ENCODE data around the gene HS6ST3. TPM values are rescaled to one million over a fixed set of nuclear protein-coding genes. Genes with fewer than 3 reads are reported as not detected.

HS6ST3 gene
- total and polyA plus RNA-seq, 2 donors from 2014 or later: 0.47 to 1.2 TPM

GRCh38 chr13:96816261-96816660 is 726.4 kb downstream of the HS6ST3 start:
- TF ChIP-seq, protein P1, sequence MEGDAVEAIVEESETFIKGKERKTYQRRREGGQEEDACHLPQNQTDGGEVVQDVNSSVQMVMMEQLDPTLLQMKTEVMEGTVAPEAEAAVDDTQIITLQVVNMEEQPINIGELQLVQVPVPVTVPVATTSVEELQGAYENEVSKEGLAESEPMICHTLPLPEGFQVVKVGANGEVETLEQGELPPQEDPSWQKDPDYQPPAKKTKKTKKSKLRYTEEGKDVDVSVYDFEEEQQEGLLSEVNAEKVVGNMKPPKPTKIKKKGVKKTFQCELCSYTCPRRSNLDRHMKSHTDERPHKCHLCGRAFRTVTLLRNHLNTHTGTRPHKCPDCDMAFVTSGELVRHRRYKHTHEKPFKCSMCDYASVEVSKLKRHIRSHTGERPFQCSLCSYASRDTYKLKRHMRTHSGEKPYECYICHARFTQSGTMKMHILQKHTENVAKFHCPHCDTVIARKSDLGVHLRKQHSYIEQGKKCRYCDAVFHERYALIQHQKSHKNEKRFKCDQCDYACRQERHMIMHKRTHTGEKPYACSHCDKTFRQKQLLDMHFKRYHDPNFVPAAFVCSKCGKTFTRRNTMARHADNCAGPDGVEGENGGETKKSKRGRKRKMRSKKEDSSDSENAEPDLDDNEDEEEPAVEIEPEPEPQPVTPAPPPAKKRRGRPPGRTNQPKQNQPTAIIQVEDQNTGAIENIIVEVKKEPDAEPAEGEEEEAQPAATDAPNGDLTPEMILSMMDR (IDR thresholded peaks at IDR 0.05; ENCODE audit: borderline replicate concordance, extremely low read depth, insufficient read depth): no peak
- FAIRE-seq: no peak
- H3K27ac ChIP-seq (ENCODE audit: low read depth in 2 of 2, low read length in 2 of 2): no peak overlapping the region
- no peak overlapping the region for H3K9ac ChIP-seq (ENCODE audit: low read length in 3 of 3)
- no peaks in the 10 kb centered on the region for H3K9me3 ChIP-seq (ENCODE audit: control insufficient read depth in 2 of 3, insufficient read depth in 1 of 3, low read length in 3 of 3)
- no peak overlapping the region for H3K4me3 ChIP-seq (ENCODE audit: low read length in 3 of 3)
- H3K36me3 ChIP-seq (ENCODE audit: control insufficient read depth in 2 of 3, insufficient read depth in 3 of 3, low read length in 3 of 3): no peaks in the 10 kb centered on the region
- H3K4me1 ChIP-seq (ENCODE audit: control insufficient read depth in 2 of 3, insufficient read depth in 2 of 3, low read depth in 1 of 3, low read length in 3 of 3): no peaks in the 10 kb centered on the region
- no peaks in the 10 kb centered on the region for H3K27me3 ChIP-seq (ENCODE audit: control insufficient read depth, insufficient read depth, low read length)
- intact Hi-C loops (cut with DNase I): no loop called here
- DNase-seq: no peak

GRCh38 chr13:96816874-96817273 is 727.0 kb downstream of the HS6ST3 start:
- H3K27ac ChIP-seq (ENCODE audit: low read depth in 2 of 2, low read length in 2 of 2): no peak overlapping the region
- no peak for FAIRE-seq
- H3K4me1 ChIP-seq (ENCODE audit: control insufficient read depth in 2 of 3, insufficient read depth in 2 of 3, low read depth in 1 of 3, low read length in 3 of 3): no peaks in the 10 kb centered on the region
- TF ChIP-seq, protein P1 (IDR thresholded peaks at IDR 0.05; ENCODE audit: borderline replicate concordance, extremely low read depth, insufficient read depth): no peak
- no peak overlapping the region for H3K4me3 ChIP-seq (ENCODE audit: low read length in 3 of 3)
- no peaks in the 10 kb centered on the region for H3K36me3 ChIP-seq (ENCODE audit: control insufficient read depth in 2 of 3, insufficient read depth in 3 of 3, low read length in 3 of 3)
- DNase-seq: peak in 2 of 5 donors; percentile 20 to 38
- intact Hi-C loops (cut with DNase I): no loop called here
- H3K9ac ChIP-seq (ENCODE audit: low read length in 3 of 3): no peak overlapping the region
- no peaks in the 10 kb centered on the region for H3K27me3 ChIP-seq (ENCODE audit: control insufficient read depth, insufficient read depth, low read length)
- no peaks in the 10 kb centered on the region for H3K9me3 ChIP-seq (ENCODE audit: control insufficient read depth in 2 of 3, insufficient read depth in 1 of 3, low read length in 3 of 3)

DNA sequence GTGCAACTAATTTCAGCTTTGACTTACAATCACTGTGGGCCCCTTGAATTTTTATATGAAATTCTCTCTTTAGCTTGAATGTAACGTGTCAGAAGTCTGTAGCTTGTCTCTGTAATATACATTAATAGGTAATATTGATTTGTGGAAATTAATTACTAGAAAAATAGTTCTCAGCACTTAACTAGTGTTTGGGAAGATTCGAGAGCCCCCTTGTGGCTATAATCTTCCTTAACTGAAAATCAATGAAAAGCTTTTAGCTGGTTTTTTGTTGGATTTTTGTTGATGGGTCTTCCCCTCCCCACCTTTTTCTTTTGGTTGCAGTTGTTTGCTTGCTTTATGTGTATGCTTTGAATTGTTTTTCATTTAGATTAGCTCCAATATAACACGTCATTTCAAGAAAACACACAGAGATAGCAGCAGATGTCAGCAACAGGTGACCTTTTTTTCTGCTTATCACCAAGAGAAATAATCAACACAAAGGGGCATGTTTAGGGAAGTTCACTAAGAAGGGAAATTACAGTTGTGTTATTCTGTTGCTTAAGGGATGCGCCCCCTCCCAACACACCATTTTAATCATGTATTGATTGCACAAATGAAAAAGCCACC is 727.5 kb downstream of the HS6ST3 start:
- no peaks in the 10 kb centered on the region for H3K4me1 ChIP-seq (ENCODE audit: control insufficient read depth in 2 of 3, insufficient read depth in 2 of 3, low read depth in 1 of 3, low read length in 3 of 3)
- FAIRE-seq (no peak), DNase-seq (peak in 2 of 5 donors; percentile 36 to 44)
- no peak overlapping the region for H3K9ac ChIP-seq (ENCODE audit: low read length in 3 of 3)
- H3K4me3 ChIP-seq (ENCODE audit: low read length in 3 of 3): no peak overlapping the region
- TF ChIP-seq, protein P1 (IDR thresholded peaks at IDR 0.05; ENCODE audit: borderline replicate concordance, extremely low read depth, insufficient read depth): peak; percentile 14
- H3K36me3 ChIP-seq (ENCODE audit: control insufficient read depth in 2 of 3, insufficient read depth in 3 of 3, low read length in 3 of 3): no peaks in the 10 kb centered on the region
- intact Hi-C loops (cut with DNase I): no loop called here
- no peaks in the 10 kb centered on the region for H3K9me3 ChIP-seq (ENCODE audit: control insufficient read depth in 2 of 3, insufficient read depth in 1 of 3, low read length in 3 of 3)
- H3K27ac ChIP-seq (ENCODE audit: low read depth in 2 of 2, low read length in 2 of 2): no peak overlapping the region
- no peaks in the 10 kb centered on the region for H3K27me3 ChIP-seq (ENCODE audit: control insufficient read depth, insufficient read depth, low read length)

DNA sequence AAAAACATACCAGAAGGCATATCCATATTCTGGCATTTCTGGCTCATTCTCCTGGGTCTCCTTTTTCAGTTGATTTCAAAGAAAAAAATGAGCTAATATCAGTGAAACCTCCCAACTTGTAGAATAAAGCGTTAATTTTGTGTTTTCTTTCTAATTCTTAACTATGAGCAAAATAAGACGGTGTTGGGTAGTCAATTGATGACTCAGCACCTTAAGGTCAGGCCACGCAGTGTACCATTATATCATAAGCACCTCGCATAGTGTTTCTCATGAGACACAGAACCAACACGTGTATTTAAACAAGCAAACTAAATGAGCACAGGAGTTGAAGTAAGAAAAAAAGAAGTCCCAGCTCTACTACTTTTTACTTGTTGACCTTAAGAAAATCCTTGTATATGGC is 729.5 kb downstream of the HS6ST3 start:
- Histone ChIP-seq H3K27ac (ENCODE audit: low read depth in 2 of 2, low read length in 2 of 2) (no peak overlapping the region), H3K36me3 (ENCODE audit: control insufficient read depth in 2 of 3, insufficient read depth in 3 of 3, low read length in 3 of 3) (no peaks in the 10 kb centered on the region), H3K9ac (ENCODE audit: low read length in 3 of 3) (no peak overlapping the region), H3K4me3 (ENCODE audit: low read length in 3 of 3) (no peak overlapping the region), H3K9me3 (ENCODE audit: control insufficient read depth in 2 of 3, insufficient read depth in 1 of 3, low read length in 3 of 3) (no peaks in the 10 kb centered on the region), H3K4me1 (ENCODE audit: control insufficient read depth in 2 of 3, insufficient read depth in 2 of 3, low read depth in 1 of 3, low read length in 3 of 3) (no peaks in the 10 kb centered on the region), H3K27me3 (ENCODE audit: control insufficient read depth, insufficient read depth, low read length) (no peaks in the 10 kb centered on the region)
- TF ChIP-seq, protein P1 (IDR thresholded peaks at IDR 0.05; ENCODE audit: borderline replicate concordance, extremely low read depth, insufficient read depth): no peak
- FAIRE-seq (no peak), DNase-seq (no peak)
- intact Hi-C loops (cut with DNase I): no loop called here
